ENCODE measurements around the gene GOLGA6D.
"Not testable (repeated sequence)": the region's sequence is repeated elsewhere in the genome, so short reads cannot be mapped to it uniquely, and the experiment has no call there.

Gene GOLGA6D

GRCh38 chr15:75235760-75236729 is 46.6 kb upstream of the GOLGA6D start:
- POLR2A ChIA-PET = no interaction called here
- no peaks in the 10 kb centered on the region for H3K36me3 ChIP-seq (ENCODE audit: control insufficient read depth in 2 of 2, insufficient read depth in 1 of 2, low read length in 2 of 2)
- H3K9me3 ChIP-seq (ENCODE audit: control insufficient read depth, insufficient read depth, low read depth, low read length) = no peaks in the 10 kb centered on the region
- no peak overlapping the region for H3K4me3 ChIP-seq (ENCODE audit: low read depth, low read length)
- H3K27ac ChIP-seq (ENCODE audit: extremely low read depth, low read depth, low read length) = no peak overlapping the region
- CTCF ChIA-PET = no interaction called here
- H3K4me1 ChIP-seq (ENCODE audit: control insufficient read depth, insufficient read depth, low read length) = no peaks in the 10 kb centered on the region
- TF ChIP-seq ZFP41 (tag by site-specific recombination; IDR thresholded peaks at IDR 0.05; ENCODE audit: borderline replicate concordance) (no peak), ZNF391 (tag by site-specific recombination; IDR thresholded peaks at IDR 0.05; ENCODE audit: borderline replicate concordance, low read depth) (no peak), ZSCAN16 (tag by site-specific recombination; IDR thresholded peaks at IDR 0.05) (no peak)

GRCh38 chr15:75237316-75237982 is 45.2 kb upstream of the GOLGA6D start:
- no peaks in the 10 kb centered on the region for H3K36me3 ChIP-seq (ENCODE audit: control insufficient read depth in 2 of 2, insufficient read depth in 1 of 2, low read length in 2 of 2)
- no peak overlapping the region for H3K4me3 ChIP-seq (ENCODE audit: low read depth, low read length)
- H3K4me1 ChIP-seq (ENCODE audit: control insufficient read depth, insufficient read depth, low read length) = no peaks in the 10 kb centered on the region
- peak; percentile 67 for TF ChIP-seq ZIC2 (tag by site-specific recombination; IDR thresholded peaks at IDR 0.05)
- no peak for TF ChIP-seq ZNF221 (tag by site-specific recombination; IDR thresholded peaks at IDR 0.05; ENCODE audit: borderline replicate concordance)
- TF ChIP-seq GLIS2 (tag by site-specific recombination; IDR thresholded peaks at IDR 0.05) = 0 out of 2 replicates have a peak, but pooled peaks have one; percentile 13
- TF ChIP-seq ZNF157 (tag by site-specific recombination; IDR thresholded peaks at IDR 0.05) = no peak
- CTCF ChIA-PET = interaction anchor here (0.6 kb wide), 1 partner anchor 33 kb away, joined by 7 read pairs; no protein-coding TSS in a partner anchor
- POLR2A ChIA-PET = no interaction called here
- no peaks in the 10 kb centered on the region for H3K9me3 ChIP-seq (ENCODE audit: control insufficient read depth, insufficient read depth, low read depth, low read length)
- no peak overlapping the region for H3K27ac ChIP-seq (ENCODE audit: extremely low read depth, low read depth, low read length)

GRCh38 chr15:75238150-75238549 is 44.5 kb upstream of the GOLGA6D start:
- ChIA-PET POLR2A (no interaction called here), CTCF (no interaction called here)
- Histone ChIP-seq H3K9me3 (ENCODE audit: control insufficient read depth, insufficient read depth, low read depth, low read length) (no peaks in the 10 kb centered on the region), H3K27ac (ENCODE audit: extremely low read depth, low read depth, low read length) (no peak overlapping the region), H3K4me1 (ENCODE audit: control insufficient read depth, insufficient read depth, low read length) (no peaks in the 10 kb centered on the region), H3K4me3 (ENCODE audit: low read depth, low read length) (no peak overlapping the region), H3K36me3 (ENCODE audit: control insufficient read depth in 2 of 2, insufficient read depth in 1 of 2, low read length in 2 of 2) (no peaks in the 10 kb centered on the region)
- TF ChIP-seq ZFP41 (tag by site-specific recombination; IDR thresholded peaks at IDR 0.05; ENCODE audit: borderline replicate concordance) (no peak), ZNF561 (tag by site-specific recombination; IDR thresholded peaks at IDR 0.05; ENCODE audit: borderline replicate concordance) (no peak), ZNF514 (tag by site-specific recombination; IDR thresholded peaks at IDR 0.05) (no peak)

GRCh38 chr15:75245741-75246140 is 36.9 kb upstream of the GOLGA6D start:
- H3K27ac ChIP-seq (ENCODE audit: extremely low read depth, low read depth, low read length); POLR2A ChIA-PET; CTCF ChIA-PET: not testable (repeated sequence)

GRCh38 chr15:75248991-75249390 is 33.6 kb upstream of the GOLGA6D start:
- H3K36me3 ChIP-seq (ENCODE audit: control insufficient read depth in 2 of 2, insufficient read depth in 1 of 2, low read length in 2 of 2); POLR2A ChIA-PET; H3K4me3 ChIP-seq (ENCODE audit: low read depth, low read length); H3K9me3 ChIP-seq (ENCODE audit: control insufficient read depth, insufficient read depth, low read depth, low read length); H3K4me1 ChIP-seq (ENCODE audit: control insufficient read depth, insufficient read depth, low read length); H3K27ac ChIP-seq (ENCODE audit: extremely low read depth, low read depth, low read length): not testable (repeated sequence)
- CTCF ChIA-PET = interaction anchor here (0.8 kb wide), 1 partner anchor 119 kb away, joined by 3 read pairs; no protein-coding TSS in a partner anchor

More at GRCh38 chr15:75245741-75246140, 36.9 kb upstream of the GOLGA6D start:
- H3K4me3 ChIP-seq (ENCODE audit: low read depth, low read length); H3K36me3 ChIP-seq (ENCODE audit: control insufficient read depth in 2 of 2, insufficient read depth in 1 of 2, low read length in 2 of 2); H3K4me1 ChIP-seq (ENCODE audit: control insufficient read depth, insufficient read depth, low read length); H3K9me3 ChIP-seq (ENCODE audit: control insufficient read depth, insufficient read depth, low read depth, low read length): not testable (repeated sequence)

GRCh38 chr15:75249726-75250125 is 32.9 kb upstream of the GOLGA6D start:
- Histone ChIP-seq H3K4me3 (ENCODE audit: low read depth, low read length) (no peak overlapping the region), H3K9me3 (ENCODE audit: control insufficient read depth, insufficient read depth, low read depth, low read length) (no peaks in the 10 kb centered on the region), H3K36me3 (ENCODE audit: control insufficient read depth in 2 of 2, insufficient read depth in 1 of 2, low read length in 2 of 2) (no peaks in the 10 kb centered on the region), H3K27ac (ENCODE audit: extremely low read depth, low read depth, low read length) (no peak overlapping the region), H3K4me1 (ENCODE audit: control insufficient read depth, insufficient read depth, low read length) (no peaks in the 10 kb centered on the region)
- POLR2A ChIA-PET = no interaction called here
- CTCF ChIA-PET = interaction anchor here (0.8 kb wide), 1 partner anchor 221 kb away, joined by 4 read pairs; no protein-coding TSS in a partner anchor
- TF ChIP-seq ZXDB (tag by site-specific recombination; IDR thresholded peaks at IDR 0.05) = no peak
- no peak for TF ChIP-seq ZNF626 (tag by site-specific recombination; IDR thresholded peaks at IDR 0.05)
- no peak for TF ChIP-seq GLI2 (tag by site-specific recombination; IDR thresholded peaks at IDR 0.05; ENCODE audit: borderline replicate concordance, low read depth)
- no peak for TF ChIP-seq ZNF600 (tag by site-specific recombination; IDR thresholded peaks at IDR 0.05)
- TF ChIP-seq ZNF324 (tag by site-specific recombination; IDR thresholded peaks at IDR 0.05) = no peak
- TF ChIP-seq ZNF404 (tag by site-specific recombination; IDR thresholded peaks at IDR 0.05) = no peak
- no peak for TF ChIP-seq ZNF501 (tag by site-specific recombination; IDR thresholded peaks at IDR 0.05)
- TF ChIP-seq ZNF791 (tag by site-specific recombination; IDR thresholded peaks at IDR 0.05) = no peak
- TF ChIP-seq ZNF692 (tag by site-specific recombination; IDR thresholded peaks at IDR 0.05) = no peak
- TF ChIP-seq ZNF112 (tag by site-specific recombination; IDR thresholded peaks at IDR 0.05) = no peak
